ENCODE measurements around the gene SEC63.

Gene SEC63

DNA sequence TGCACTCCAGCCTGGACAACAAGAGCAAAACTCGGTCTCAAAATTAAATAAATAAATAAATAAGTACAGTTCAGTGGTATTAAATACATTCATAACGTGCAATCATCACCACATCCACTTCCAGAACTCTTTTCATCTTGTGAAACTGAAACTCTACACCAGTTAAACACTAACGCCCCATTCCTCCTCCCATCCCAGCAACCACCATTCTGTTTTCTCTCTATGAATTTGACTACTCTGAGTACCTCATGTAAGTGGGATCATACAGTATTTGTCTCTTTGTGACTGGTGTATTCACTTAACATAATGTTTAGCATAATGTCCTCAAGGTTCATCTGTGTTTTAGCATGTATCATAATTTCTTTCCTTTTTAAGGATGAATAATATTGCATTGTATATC, 104.8 kb downstream of the SEC63 start:
- no peak for DNase-seq

GRCh38 chr6:107849325-107849724, 108.7 kb downstream of the SEC63 start:
- no peak for DNase-seq

DNA sequence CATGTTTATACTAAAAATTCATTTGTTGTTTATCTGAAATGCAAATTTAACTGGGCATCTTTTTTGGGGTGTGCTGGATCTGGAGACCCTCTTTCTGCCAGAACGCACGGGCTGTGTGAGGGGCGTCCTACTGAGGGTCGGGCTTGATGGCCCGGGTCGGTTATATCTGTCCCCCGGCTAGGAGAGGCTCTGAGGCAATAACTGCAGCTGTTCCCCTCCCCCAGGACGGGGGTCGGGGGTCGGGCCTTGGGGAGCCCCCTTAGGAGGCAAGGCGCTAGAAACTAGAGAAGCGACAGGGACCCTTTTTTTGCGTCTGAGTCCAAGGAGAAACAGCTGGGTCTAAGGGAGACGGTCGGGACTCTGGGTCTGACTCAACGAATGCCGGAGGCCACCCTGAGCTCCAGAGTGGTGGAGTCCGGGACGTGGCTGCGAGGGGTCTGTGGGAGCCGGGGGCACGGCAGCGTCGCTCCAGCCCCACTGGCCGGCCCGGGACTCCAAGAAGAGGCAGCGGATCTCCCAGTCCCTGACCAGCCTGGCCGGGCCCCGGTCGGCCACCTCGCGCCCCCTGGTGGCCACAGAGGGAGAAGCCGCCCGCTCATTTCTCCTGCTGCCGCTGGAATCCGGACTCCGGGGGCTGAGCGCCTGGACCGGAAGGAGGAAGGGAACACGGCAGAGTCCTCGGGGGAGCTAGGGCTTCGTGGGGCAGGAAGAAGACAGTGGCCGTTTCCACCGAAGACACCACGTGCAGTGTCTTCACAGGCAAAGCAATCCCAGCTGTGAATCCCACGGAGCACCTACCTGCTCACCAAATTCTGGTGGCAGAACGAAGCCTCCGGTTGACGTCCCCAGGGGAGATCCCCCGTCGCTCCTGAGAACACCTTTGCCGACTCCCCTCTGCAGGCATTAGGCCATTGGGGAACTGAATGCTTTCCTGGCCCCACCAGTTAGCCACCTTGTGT, 109.9 kb downstream of the SEC63 start:
- DNase-seq = peak; percentile 77

- DNase-seq = no peak
These were observed 111.7 kb downstream of the SEC63 start for GRCh38 chr6:107846262-107846795.

- DNase-seq = no peak
These were observed 112.2 kb downstream of the SEC63 start for GRCh38 chr6:107845777-107846176.

DNA sequence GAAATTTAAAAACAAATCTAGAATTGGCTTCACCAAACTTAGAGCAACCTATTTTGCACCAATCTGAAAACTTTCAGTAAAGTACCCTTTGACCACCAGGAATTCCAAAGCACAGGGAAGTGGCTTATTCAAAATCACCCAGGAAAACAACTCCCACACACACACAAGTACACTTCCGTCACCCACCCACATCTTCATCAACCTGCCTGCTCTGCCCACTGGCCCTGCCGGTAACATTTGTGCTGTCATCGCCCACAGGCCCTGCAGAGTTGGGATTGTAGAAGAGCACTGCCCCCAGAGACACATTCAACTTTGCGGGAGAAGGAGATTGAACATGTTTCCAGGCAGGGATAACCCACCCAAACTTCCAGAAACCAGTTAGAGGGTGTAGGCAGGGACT, 114.6 kb downstream of the SEC63 start:
- no peak for DNase-seq

DNA sequence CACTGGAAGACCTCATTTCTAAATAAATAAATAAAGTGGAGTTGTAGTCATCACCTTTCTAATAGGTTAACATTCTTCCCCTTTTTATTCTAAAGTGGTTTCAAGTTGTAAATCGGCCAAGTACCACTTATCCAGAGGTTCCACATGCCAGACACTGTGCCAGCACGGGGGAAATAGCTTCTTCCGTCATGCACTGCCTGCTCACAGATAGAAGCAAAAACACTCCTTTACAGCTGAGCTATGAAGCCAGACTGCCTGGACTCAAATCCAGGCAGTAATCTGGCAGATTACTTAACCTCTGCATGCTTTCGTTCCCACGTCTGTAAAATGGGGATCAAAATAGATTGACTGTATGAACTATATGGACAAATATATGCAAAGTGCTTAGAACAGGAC, 116.7 kb downstream of the SEC63 start:
- DNase-seq = no peak

GRCh38 chr6:107840636-107841274, 117.3 kb downstream of the SEC63 start:
- no peak for DNase-seq

GRCh38 chr6:107833136-107833535, 124.9 kb downstream of the SEC63 start:
- no peak for DNase-seq

GRCh38 chr6:107832151-107833056, 125.6 kb downstream of the SEC63 start:
- no peak for DNase-seq

GRCh38 chr6:107830060-107830459, 127.9 kb downstream of the SEC63 start:
- no peak for DNase-seq

DNA sequence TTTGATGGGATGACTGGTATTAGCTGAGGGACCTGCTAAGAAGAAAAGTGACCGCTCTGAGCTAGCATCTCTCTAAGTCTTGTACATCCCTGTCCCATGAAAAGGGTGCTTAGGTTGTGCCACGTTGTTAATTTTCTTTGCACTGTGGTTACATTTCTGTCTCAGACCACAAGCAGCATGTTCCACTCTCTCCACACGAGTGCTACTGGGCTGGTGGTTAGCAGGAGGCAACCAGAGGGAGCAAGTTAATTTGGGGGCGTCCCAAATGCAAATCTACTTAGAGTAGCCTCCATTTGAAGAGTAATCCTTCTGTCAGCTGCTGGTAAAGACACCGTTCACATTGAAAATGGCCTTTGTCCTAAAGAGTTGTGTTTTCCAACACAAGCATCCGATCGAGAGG, 130.5 kb downstream of the SEC63 start:
- no peak for DNase-seq

- peak; percentile 24 for DNase-seq
These were observed 134.9 kb downstream of the SEC63 start for GRCh38 chr6:107823047-107823557.

GRCh38 chr6:107822176-107823046, 135.6 kb downstream of the SEC63 start:
- DNase-seq = no peak

DNA sequence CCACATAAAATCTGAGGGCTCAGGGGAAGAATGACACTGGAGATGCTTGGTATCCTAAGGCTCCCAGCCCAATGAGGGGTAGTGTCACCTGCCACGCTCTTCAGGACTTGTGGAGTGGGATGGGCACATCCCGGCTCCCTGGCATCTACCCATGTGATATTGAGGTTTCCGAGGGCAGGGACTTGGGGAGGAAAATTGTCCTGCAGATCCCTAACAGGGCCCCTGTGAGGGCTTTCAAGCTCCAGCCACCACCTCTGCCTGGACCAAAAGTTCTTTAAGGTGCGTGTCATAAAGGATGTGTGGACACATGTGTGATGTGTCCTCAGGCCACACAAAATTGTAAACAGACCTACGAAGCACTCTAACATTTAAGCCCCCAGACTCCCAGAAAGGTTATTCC, 136.4 kb downstream of the SEC63 start:
- DNase-seq = no peak

DNA sequence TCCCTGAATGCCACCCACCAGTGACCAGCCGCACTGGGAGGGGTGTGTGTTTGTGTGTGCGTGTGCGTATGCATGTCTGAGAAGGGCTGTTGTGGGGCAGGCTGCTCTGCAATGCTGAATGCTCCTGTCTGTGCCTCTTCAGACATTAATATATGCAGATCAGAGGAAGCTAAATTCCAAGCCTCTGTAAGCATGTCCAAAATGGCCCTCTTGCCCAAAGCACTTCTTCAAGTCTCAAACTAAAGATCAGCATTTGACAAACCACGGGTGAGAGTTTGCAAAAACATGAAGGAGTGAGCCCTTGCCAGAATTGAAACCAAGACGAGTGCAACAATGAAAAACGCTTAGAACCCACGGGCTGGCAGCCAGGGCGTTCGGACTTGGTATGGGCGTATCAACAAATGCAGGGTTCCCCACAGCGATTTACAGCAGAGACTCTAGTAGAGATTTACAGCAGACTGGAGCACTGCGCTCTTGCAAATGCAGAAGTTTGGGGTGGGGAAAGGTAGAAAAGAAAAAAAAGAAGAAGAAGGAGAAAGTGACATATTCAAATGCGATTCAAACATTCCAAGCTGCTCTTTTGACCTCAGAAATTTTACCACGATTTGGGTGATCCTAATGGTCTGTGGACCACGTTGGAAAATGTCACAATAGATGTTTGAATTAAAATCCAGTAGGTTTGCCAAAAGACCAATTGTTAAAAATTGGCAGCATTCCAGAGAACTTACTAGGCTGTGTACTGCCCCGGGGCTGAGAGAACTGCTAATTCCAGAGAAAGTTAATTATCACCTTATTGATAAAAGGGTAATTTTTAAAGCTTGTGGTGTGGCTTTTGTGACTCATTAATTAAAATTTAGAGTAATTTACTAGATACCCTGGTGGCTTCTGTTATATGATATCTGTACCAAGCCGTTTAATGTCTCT, 137.4 kb downstream of the SEC63 start:
- DNase-seq = peak; percentile 9

DNA sequence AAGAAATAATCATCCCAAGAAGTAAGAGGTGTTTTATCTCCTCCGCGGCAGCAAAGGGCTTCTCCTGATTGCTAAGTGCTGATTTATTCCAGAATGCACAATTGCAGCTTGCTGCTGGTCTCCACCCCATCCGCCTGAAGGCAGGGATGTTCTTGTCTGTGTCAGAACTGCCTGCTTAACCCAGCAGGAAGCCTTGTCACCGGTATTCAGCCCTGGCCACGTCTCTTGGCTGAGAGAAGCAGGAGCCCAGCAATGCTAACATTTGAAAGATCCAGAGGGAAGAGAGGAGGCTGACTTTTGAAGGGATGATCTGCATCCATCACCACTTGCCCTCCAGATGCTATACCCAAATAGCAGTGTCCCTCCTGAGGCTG, 138.1 kb downstream of the SEC63 start:
- DNase-seq = no peak

- DNase-seq = no peak
These were observed 138.8 kb downstream of the SEC63 start for GRCh38 chr6:107819217-107819616.

GRCh38 chr6:107818272-107818671, 139.7 kb downstream of the SEC63 start:
- no peak for DNase-seq

DNA sequence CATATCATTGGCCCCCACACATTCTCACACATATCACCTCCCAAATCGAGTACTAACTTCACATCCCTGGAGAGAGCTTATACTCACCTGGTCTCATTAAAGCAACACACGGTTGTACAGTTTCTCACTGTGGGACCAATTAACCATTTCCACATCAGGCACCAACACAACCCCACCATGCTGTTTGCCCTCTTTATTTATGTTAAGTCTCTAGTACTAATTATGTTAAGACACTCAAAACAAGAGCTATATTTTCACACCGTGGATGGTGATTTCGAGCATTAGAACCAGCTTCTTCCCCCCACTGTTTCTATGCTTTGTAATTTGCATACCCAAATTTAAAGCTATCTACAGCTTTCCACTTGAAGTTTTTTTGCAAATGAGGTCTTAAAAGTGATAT, 140.2 kb downstream of the SEC63 start:
- DNase-seq = no peak
